ENCODE results near the gene LMO1.

The LMO1 gene

DNA sequence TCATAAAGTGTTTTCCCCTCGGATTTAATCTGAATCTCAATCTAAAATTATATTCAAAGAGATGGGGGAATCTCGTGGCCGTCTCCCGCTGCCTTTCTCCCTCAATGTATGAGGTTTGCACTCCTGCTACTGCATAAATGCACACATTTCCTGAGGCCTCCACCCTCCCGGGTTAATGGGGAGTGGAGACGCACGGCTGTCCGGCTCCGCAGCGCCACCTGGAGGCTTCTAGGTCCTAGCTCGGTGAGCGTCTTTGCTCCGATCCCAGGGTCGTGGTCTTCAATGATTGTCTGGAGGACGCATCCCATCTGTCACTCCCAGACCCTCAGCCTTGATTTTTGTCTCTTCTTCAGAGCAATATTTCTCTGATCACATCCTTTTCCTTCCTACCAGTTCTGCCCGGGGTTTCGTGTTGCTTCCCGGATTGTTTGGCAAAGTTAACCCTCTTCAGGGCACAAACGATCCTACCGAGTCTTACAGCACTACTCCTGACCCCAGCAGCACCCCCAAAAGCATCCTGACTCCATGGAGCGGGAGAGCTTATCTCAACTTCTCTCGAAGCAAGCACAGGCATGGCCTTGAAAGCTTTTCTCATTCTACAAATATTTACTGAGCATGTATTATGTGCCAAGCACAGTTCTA is at the start of gene LMO1:
TSS of gene LMO1 (minus strand) at position 110 of the 642 bp plus-strand sequence. CDS start 516 bp downstream, outside the sequence.
- POLR2A ChIA-PET, result no interaction called here
- no peak for DNase-seq (ENCODE audit: low read depth, low spot score)
- H3K4me3 ChIP-seq (ENCODE audit: low read depth, low read length), result peak within 1 kb of the TSS; percentile 45
- CTCF ChIA-PET, result interaction anchor here (0.7 to 4.4 kb wide), 44 partner anchors 10 to 372 kb away, joined by 3 to 46 read pairs (median 5); no protein-coding TSS in a partner anchor
- TF ChIP-seq, protein P1, sequence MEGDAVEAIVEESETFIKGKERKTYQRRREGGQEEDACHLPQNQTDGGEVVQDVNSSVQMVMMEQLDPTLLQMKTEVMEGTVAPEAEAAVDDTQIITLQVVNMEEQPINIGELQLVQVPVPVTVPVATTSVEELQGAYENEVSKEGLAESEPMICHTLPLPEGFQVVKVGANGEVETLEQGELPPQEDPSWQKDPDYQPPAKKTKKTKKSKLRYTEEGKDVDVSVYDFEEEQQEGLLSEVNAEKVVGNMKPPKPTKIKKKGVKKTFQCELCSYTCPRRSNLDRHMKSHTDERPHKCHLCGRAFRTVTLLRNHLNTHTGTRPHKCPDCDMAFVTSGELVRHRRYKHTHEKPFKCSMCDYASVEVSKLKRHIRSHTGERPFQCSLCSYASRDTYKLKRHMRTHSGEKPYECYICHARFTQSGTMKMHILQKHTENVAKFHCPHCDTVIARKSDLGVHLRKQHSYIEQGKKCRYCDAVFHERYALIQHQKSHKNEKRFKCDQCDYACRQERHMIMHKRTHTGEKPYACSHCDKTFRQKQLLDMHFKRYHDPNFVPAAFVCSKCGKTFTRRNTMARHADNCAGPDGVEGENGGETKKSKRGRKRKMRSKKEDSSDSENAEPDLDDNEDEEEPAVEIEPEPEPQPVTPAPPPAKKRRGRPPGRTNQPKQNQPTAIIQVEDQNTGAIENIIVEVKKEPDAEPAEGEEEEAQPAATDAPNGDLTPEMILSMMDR (IDR thresholded peaks at IDR 0.05; ENCODE audit: insufficient read depth, low read length, missing control alignments), result peak; percentile 95

DNA sequence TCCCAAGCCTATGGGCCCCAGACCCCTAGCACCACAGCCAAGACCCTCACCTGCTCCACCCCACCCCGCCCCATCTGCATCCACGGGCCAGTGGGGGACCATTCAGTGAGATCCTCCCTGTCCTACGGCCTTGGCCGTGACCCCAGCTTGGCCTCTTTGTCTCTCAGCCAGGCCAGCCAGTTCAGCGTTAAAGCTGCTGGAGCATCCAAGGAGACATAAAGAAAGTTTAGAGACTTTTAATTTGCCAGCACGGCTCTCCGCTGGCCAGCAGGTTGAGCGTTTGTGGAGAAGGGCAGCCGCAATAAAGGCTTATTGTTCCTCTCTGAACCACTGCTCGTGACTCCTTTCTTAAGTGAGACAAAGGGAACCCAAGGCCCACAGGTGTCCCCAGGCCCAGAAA is 49.3 kb upstream of the LMO1 start:
- ChIA-PET CTCF (interaction anchor here (1.0 kb wide), 1 partner anchor 24 kb away, joined by 3 read pairs; no protein-coding TSS in a partner anchor), POLR2A (no interaction called here)
- no peak overlapping the region for H3K4me3 ChIP-seq (ENCODE audit: low read depth, low read length)
- DNase-seq (ENCODE audit: low read depth, low spot score), result no peak
- TF ChIP-seq, protein P1 (IDR thresholded peaks at IDR 0.05; ENCODE audit: insufficient read depth, low read length, missing control alignments), result no peak

DNA sequence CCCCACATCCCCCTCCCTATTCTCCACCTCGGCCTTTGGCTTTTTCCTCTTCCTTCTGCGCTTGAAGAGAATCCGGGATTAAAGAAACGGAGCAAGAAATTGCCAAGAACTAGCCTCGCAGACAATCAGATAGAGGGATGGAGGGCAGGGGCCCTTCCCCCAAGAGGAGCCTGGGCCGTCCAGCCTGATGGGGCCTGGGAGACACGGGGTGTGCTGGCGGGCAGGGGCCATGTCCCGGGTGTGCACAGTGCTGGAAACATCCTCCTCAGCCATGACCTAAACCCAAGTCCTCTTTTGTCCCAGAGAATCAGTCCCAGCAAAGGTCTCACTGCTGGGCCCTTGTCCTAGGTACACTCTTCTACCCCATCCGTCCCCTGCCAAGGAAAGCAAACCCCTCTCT is 47.7 kb upstream of the LMO1 start:
- no peak for DNase-seq (ENCODE audit: low read depth, low spot score)
- ChIA-PET CTCF (no interaction called here), POLR2A (no interaction called here)
- TF ChIP-seq, protein P1 (IDR thresholded peaks at IDR 0.05; ENCODE audit: insufficient read depth, low read length, missing control alignments), result no peak
- no peak overlapping the region for H3K4me3 ChIP-seq (ENCODE audit: low read depth, low read length)

DNA sequence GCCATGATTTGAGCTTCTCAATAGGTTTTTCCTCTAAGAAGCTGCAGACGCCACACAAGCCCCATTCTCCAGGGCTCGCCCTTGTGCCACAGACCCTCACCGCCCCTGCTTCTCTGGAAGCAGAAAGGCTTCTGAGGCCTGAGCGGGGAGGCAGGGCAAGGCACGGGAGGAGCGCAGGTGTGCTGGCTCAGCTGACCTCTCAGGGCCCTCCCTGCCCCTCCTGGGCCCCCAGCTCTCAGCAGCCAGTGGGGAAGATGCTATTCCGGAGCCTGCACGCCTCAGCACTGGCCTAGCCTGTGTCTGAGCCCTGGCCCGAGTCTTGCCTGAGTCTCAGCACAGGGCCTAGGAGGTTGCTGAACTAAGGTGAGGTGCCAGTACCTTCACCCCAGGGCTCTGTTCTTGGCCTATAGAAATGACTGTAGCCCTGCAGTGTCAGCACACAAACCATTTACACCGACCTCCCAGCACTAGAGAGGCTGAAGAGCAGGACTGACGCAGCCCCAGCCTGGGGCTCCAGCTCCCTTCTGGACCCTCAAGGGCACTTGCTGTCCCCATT is 47.1 kb upstream of the LMO1 start:
- ChIA-PET CTCF (no interaction called here), POLR2A (no interaction called here)
- TF ChIP-seq, protein P1 (IDR thresholded peaks at IDR 0.05; ENCODE audit: insufficient read depth, low read length, missing control alignments), result no peak
- DNase-seq (ENCODE audit: low read depth, low spot score), result no peak
- H3K4me3 ChIP-seq (ENCODE audit: low read depth, low read length), result no peak overlapping the region

DNA sequence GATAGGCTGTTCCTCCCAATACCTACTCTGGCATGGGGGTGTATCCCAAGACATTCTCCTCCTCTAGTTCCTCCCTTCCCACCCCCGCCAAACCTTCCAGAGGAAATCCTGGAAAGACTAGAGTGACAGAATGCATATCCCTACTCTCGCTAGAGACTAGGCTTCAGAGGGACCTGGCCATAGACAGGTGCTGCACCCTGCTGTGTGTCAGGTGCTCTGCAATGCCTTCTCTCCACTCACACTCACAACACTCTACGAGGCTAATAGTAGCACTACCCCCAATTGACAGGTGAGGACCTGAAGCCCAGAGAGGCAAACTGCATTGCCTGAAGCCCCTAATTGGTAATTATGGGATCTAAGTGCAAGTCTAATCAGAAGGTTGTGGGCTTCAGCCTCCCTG is 46.2 kb upstream of the LMO1 start:
- POLR2A ChIA-PET, result no interaction called here
- CTCF ChIA-PET, result no interaction called here

DNA sequence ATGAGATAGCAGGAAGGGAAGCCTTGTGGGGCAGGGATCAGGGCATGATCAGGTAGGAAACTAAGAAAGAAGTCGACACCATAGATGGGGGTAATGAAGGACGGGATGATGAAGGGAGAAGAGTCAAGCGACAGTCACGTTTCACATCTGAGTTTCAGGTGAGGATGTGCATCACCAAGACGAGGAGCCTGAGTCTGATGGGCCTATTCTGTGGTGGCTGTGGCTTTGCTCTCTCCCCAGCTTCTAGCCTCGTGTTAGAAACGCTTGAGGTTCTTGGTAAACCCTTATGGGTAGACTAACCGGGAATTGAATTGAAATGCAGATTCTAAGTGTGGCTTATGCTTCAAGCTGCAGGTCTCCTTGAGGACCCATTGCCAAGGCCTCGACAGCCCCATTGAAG is 45.6 kb upstream of the LMO1 start:
- TF ChIP-seq, protein P1 (IDR thresholded peaks at IDR 0.05; ENCODE audit: insufficient read depth, low read length, missing control alignments), result no peak
- DNase-seq (ENCODE audit: low read depth, low spot score), result no peak
- ChIA-PET CTCF (no interaction called here), POLR2A (no interaction called here)
- no peak overlapping the region for H3K4me3 ChIP-seq (ENCODE audit: low read depth, low read length)

More for the DNA sequence above, 46.2 kb upstream of the LMO1 start:
- DNase-seq (ENCODE audit: low read depth, low spot score), result no peak
- no peak overlapping the region for H3K4me3 ChIP-seq (ENCODE audit: low read depth, low read length)
- TF ChIP-seq, protein P1 (IDR thresholded peaks at IDR 0.05; ENCODE audit: insufficient read depth, low read length, missing control alignments), result no peak
